Duodenal mucosa (tissue), 2 donors: ENCODE results near the gene CSNK1E.

Experiments used
- H3K27ac ChIP-seq: one replicate; pipeline ENCODE4 v1.7.0; 2013; ENCODE audit warnings: low read depth, low read length
- H3K27me3 ChIP-seq, 2 donors: one replicate each; pipeline ENCODE4 v1.7.0; 2013; ENCODE audit warnings: low read length in 2 of 2, control low read depth in 1 of 2; ENCODE audit not compliant: insufficient read depth in 2 of 2, control insufficient read depth in 1 of 2
- H3K36me3 ChIP-seq, 2 donors: one replicate each; pipeline ENCODE4 v1.7.0; 2013; ENCODE audit warnings: low read length in 2 of 2, control low read depth in 1 of 2; ENCODE audit not compliant: insufficient read depth in 2 of 2, control insufficient read depth in 1 of 2
- H3K4me1 ChIP-seq, 2 donors: one replicate each; pipeline ENCODE4 v1.7.0; 2013; ENCODE audit warnings: low read length in 2 of 2, control low read depth in 1 of 2; ENCODE audit not compliant: insufficient read depth in 2 of 2, control insufficient read depth in 1 of 2
- H3K4me3 ChIP-seq, 2 donors: one replicate each; pipeline ENCODE4 v1.7.0; 2013; ENCODE audit warnings: low read length in 2 of 2, low read depth in 1 of 2
- H3K9ac ChIP-seq, 2 donors: one replicate each; pipeline ENCODE4 v1.7.0; 2013; ENCODE audit warnings: low read length in 2 of 2, low read depth in 1 of 2
- H3K9me3 ChIP-seq, 2 donors: one replicate each; pipeline ENCODE4 v1.7.0; 2013; ENCODE audit warnings: low read length in 2 of 2, control low read depth in 1 of 2; ENCODE audit not compliant: control insufficient read depth in 1 of 2

The CSNK1E gene

GRCh38 chr22:38314933-38315822 lies 2.1 kb downstream of the CSNK1E start:
- Histone ChIP-seq H3K4me1 (peaks cover 54 to 60% of the 10 kb centered on the region in 2 donors), H3K9ac (peak overlapping the region; percentile 58 to 86), H3K27me3 (no peaks in the 10 kb centered on the region), H3K36me3 (peaks cover 6 to 18% of the 10 kb centered on the region in 2 donors), H3K9me3 (no peaks in the 10 kb centered on the region), H3K27ac (peak overlapping the region; percentile 91), H3K4me3 (peak overlapping the region; percentile 59 to 65)

- Histone ChIP-seq H3K4me3 (peak overlapping the region; percentile 59 to 65), H3K27ac (peak overlapping the region; percentile 91), H3K4me1 (peaks cover 61% of the 10 kb centered on the region in 2 donors), H3K36me3 (peaks cover 6 to 20% of the 10 kb centered on the region in 2 donors), H3K9me3 (no peaks in the 10 kb centered on the region), H3K9ac (peak overlapping the region; percentile 58 to 86), H3K27me3 (no peaks in the 10 kb centered on the region)
These were observed 2.9 kb downstream of the CSNK1E start for GRCh38 chr22:38314051-38314932.

GRCh38 chr22:38313384-38313955 lies 3.8 kb downstream of the CSNK1E start:
- no peaks in the 10 kb centered on the region for H3K27me3 ChIP-seq
- peaks cover 54 to 63% of the 10 kb centered on the region in 2 donors for H3K4me1 ChIP-seq
- H3K9me3 ChIP-seq = no peaks in the 10 kb centered on the region
- H3K36me3 ChIP-seq = peaks cover 6 to 27% of the 10 kb centered on the region in 2 donors
- H3K4me3 ChIP-seq = peak overlapping the region; percentile 40 to 65
- peak overlapping the region; percentile 20 to 58 for H3K9ac ChIP-seq
- H3K27ac ChIP-seq = peak overlapping the region; percentile 91

- Histone ChIP-seq H3K9me3 (no peaks in the 10 kb centered on the region), H3K4me1 (peaks cover 44 to 56% of the 10 kb centered on the region in 2 donors), H3K27me3 (no peaks in the 10 kb centered on the region), H3K36me3 (peaks cover 6 to 31% of the 10 kb centered on the region in 2 donors), H3K9ac (no peak overlapping the region), H3K4me3 (no peak overlapping the region), H3K27ac (peak overlapping the region; percentile 67)
These were observed 4.9 kb downstream of the CSNK1E start for GRCh38 chr22:38312261-38312800.

- H3K9ac ChIP-seq = no peak overlapping the region
- peaks cover 44 to 57% of the 10 kb centered on the region in 2 donors for H3K4me1 ChIP-seq
- no peaks in the 10 kb centered on the region for H3K9me3 ChIP-seq
- H3K27ac ChIP-seq = peak overlapping the region; percentile 44
- no peaks in the 10 kb centered on the region for H3K27me3 ChIP-seq
- H3K4me3 ChIP-seq = no peak overlapping the region
- H3K36me3 ChIP-seq = peaks cover 6 to 33% of the 10 kb centered on the region in 2 donors
These were observed 6.0 kb downstream of the CSNK1E start for GRCh38 chr22:38311323-38311620.

GRCh38 chr22:38310518-38311322 lies 6.5 kb downstream of the CSNK1E start:
- Histone ChIP-seq H3K4me3 (no peak overlapping the region), H3K9ac (peak overlapping the region; percentile 6 to 20), H3K9me3 (no peaks in the 10 kb centered on the region), H3K4me1 (peaks cover 48 to 62% of the 10 kb centered on the region in 2 donors), H3K27ac (peak overlapping the region; percentile 36), H3K36me3 (peaks cover 6 to 33% of the 10 kb centered on the region in 2 donors), H3K27me3 (no peaks in the 10 kb centered on the region)

- Histone ChIP-seq H3K4me1 (peaks cover 45 to 61% of the 10 kb centered on the region in 2 donors), H3K9me3 (no peaks in the 10 kb centered on the region), H3K9ac (peak overlapping the region; percentile 6 to 20), H3K36me3 (peaks cover 6 to 33% of the 10 kb centered on the region in 2 donors), H3K4me3 (no peak overlapping the region), H3K27ac (peak overlapping the region; percentile 36), H3K27me3 (no peaks in the 10 kb centered on the region)
These were observed 7.4 kb downstream of the CSNK1E start for GRCh38 chr22:38309614-38310517.

GRCh38 chr22:38308791-38309498 lies 8.3 kb downstream of the CSNK1E start:
- Histone ChIP-seq H3K9me3 (no peaks in the 10 kb centered on the region), H3K36me3 (peaks cover 9 to 35% of the 10 kb centered on the region in 2 donors)

More at GRCh38 chr22:38308791-38309498, 8.3 kb downstream of the CSNK1E start:
- peaks cover 48 to 62% of the 10 kb centered on the region in 2 donors for H3K4me1 ChIP-seq
- H3K9ac ChIP-seq = no peak overlapping the region
- no peak overlapping the region for H3K27ac ChIP-seq
- no peak overlapping the region for H3K4me3 ChIP-seq
- H3K27me3 ChIP-seq = no peaks in the 10 kb centered on the region
